Gastrocnemius medialis (tissue), 4 donors: Measurements from ENCODE around the gene TPK1.

Source experiments
- CTCF ChIP-seq, 5 experiments: fragments of 450-650 bp in 3 of 5; fragments of 200-600 bp in 2 of 5; sonication (generic) in 2 of 5; IDR thresholded peaks in 4 of 5; conservative IDR thresholded peaks in 1 of 5; 1 replicate in 4 of 5; 2 replicates in 1 of 5; pipeline ENCODE4 v1.5.1; 2016 to 2019; ENCODE audit warnings: antibody characterized with exemption in 5 of 5, mild to moderate bottlenecking in 3 of 5, moderate library complexity in 3 of 5
- POLR2A ChIP-seq, 2 donors: fragments of 450-650 bp; IDR thresholded peaks; one replicate each; pipeline ENCODE4 v1.6.1; 2017; ENCODE audit warnings: antibody characterized with exemption in 2 of 2, mild to moderate bottlenecking in 2 of 2, moderate library complexity in 2 of 2

GRCh38 chr7:144817001-144817400 is 18.9 kb downstream of the TPK1 start:
- no peak for TF ChIP-seq CTCF (IDR thresholded peaks at IDR 0.05 in 4 of 5, conservative IDR thresholded peaks at IDR 0.05 in 1 of 5)
- TF ChIP-seq POLR2A (IDR thresholded peaks at IDR 0.05), result no peak
